ENCODE measurements around the gene SLC9C1.
A peak's percentile ranks its signal among the peaks of the same experiment; 100 is the strongest.

Gene SLC9C1

GRCh38 chr3:112129925-112130637, 163.9 kb downstream of the SLC9C1 start:
- no peak overlapping the region for H3K9ac ChIP-seq (ENCODE audit: low read length)
- H2AFZ ChIP-seq (ENCODE audit: low read depth, low read length) = no peak overlapping the region
- no peaks in the 10 kb centered on the region for H3K27me3 ChIP-seq (ENCODE audit: control insufficient read depth in 1 of 2, insufficient read depth in 1 of 2, low read length in 2 of 2)
- H3K4me2 ChIP-seq (ENCODE audit: low read length, poor library complexity, severe bottlenecking) = no peak overlapping the region
- H3K36me3 ChIP-seq (ENCODE audit: control insufficient read depth in 1 of 2, insufficient read depth in 2 of 2, low read depth in 1 of 2, low read length in 2 of 2) = peaks cover 0 to 7% of the 10 kb centered on the region in 2 experiments
- H3K18ac ChIP-seq (ENCODE audit: low read depth in 1 of 2, low read length in 2 of 2) = no peak overlapping the region
- H3K14ac ChIP-seq (ENCODE audit: low read length in 2 of 2) = no peak overlapping the region
- H3K27ac ChIP-seq (ENCODE audit: low read length, poor library complexity, severe bottlenecking) = no peak overlapping the region
- WGBS = 80% methylated on average over 3 of the region's 4 CpGs
- no peak overlapping the region for H3K4me3 ChIP-seq (ENCODE audit: insufficient read depth in 1 of 2, low read depth in 1 of 2, low read length in 2 of 2)
- no peaks in the 10 kb centered on the region for H3K9me3 ChIP-seq (ENCODE audit: control insufficient read depth, low read length)
- no peak overlapping the region for H4K8ac ChIP-seq (ENCODE audit: low read length)
- no peak for DNase-seq
- no peak overlapping the region for H3K4ac ChIP-seq (ENCODE audit: low read depth in 1 of 2, low read length in 2 of 2)
- no peak overlapping the region for H2BK5ac ChIP-seq (ENCODE audit: low read depth, low read length, poor library complexity, severe bottlenecking)
- H4K91ac ChIP-seq (ENCODE audit: low read length) = no peak overlapping the region
- no peak overlapping the region for H2BK120ac ChIP-seq (ENCODE audit: low read depth, low read length)
- H3K23ac ChIP-seq (ENCODE audit: low read length in 2 of 2) = no peak overlapping the region
- no peaks in the 10 kb centered on the region for H3K79me1 ChIP-seq (replicated peaks; ENCODE audit: low read length, poor library complexity, severe bottlenecking)
- peaks cover 2% of the 10 kb centered on the region for H3K4me1 ChIP-seq (ENCODE audit: control insufficient read depth, insufficient read depth, low read depth, low read length)
- H2BK12ac ChIP-seq (ENCODE audit: low read length in 2 of 2) = no peak overlapping the region
- no peak overlapping the region for H2BK15ac ChIP-seq (ENCODE audit: low read depth, poor library complexity, severe bottlenecking)
- no peak overlapping the region for H2AK5ac ChIP-seq (ENCODE audit: low read length, severe bottlenecking)

GRCh38 chr3:112128843-112129727, 164.9 kb downstream of the SLC9C1 start:
- peaks cover 2% of the 10 kb centered on the region for H3K4me1 ChIP-seq (ENCODE audit: control insufficient read depth, insufficient read depth, low read depth, low read length)
- H3K27ac ChIP-seq (ENCODE audit: low read length, poor library complexity, severe bottlenecking) = no peak overlapping the region
- H2AFZ ChIP-seq (ENCODE audit: low read depth, low read length) = no peak overlapping the region
- no peak overlapping the region for H2BK5ac ChIP-seq (ENCODE audit: low read depth, low read length, poor library complexity, severe bottlenecking)
- no peak overlapping the region for H3K23ac ChIP-seq (ENCODE audit: low read length in 2 of 2)
- no peak overlapping the region for H4K8ac ChIP-seq (ENCODE audit: low read length)
- H3K4me2 ChIP-seq (ENCODE audit: low read length, poor library complexity, severe bottlenecking) = no peak overlapping the region
- H2BK120ac ChIP-seq (ENCODE audit: low read depth, low read length) = no peak overlapping the region
- DNase-seq = peak; percentile 59
- H3K27me3 ChIP-seq (ENCODE audit: control insufficient read depth in 1 of 2, insufficient read depth in 1 of 2, low read length in 2 of 2) = no peaks in the 10 kb centered on the region
- 81% methylated on average over 5 of the region's 7 CpGs for WGBS
- H3K9ac ChIP-seq (ENCODE audit: low read length) = no peak overlapping the region
- no peaks in the 10 kb centered on the region for H3K79me1 ChIP-seq (replicated peaks; ENCODE audit: low read length, poor library complexity, severe bottlenecking)
- no peaks in the 10 kb centered on the region for H3K9me3 ChIP-seq (ENCODE audit: control insufficient read depth, low read length)
- no peak overlapping the region for H4K91ac ChIP-seq (ENCODE audit: low read length)
- H2AK5ac ChIP-seq (ENCODE audit: low read length, severe bottlenecking) = no peak overlapping the region
- H2BK15ac ChIP-seq (ENCODE audit: low read depth, poor library complexity, severe bottlenecking) = no peak overlapping the region
- no peak overlapping the region for H3K4ac ChIP-seq (ENCODE audit: low read depth in 1 of 2, low read length in 2 of 2)
- H3K14ac ChIP-seq (ENCODE audit: low read length in 2 of 2) = no peak overlapping the region
- peaks cover 0 to 7% of the 10 kb centered on the region in 2 experiments for H3K36me3 ChIP-seq (ENCODE audit: control insufficient read depth in 1 of 2, insufficient read depth in 2 of 2, low read depth in 1 of 2, low read length in 2 of 2)
- no peak overlapping the region for H3K4me3 ChIP-seq (ENCODE audit: insufficient read depth in 1 of 2, low read depth in 1 of 2, low read length in 2 of 2)
- H3K18ac ChIP-seq (ENCODE audit: low read depth in 1 of 2, low read length in 2 of 2) = no peak overlapping the region
- H2BK12ac ChIP-seq (ENCODE audit: low read length in 2 of 2) = no peak overlapping the region

- no peak overlapping the region for H3K4me2 ChIP-seq (ENCODE audit: low read length, poor library complexity, severe bottlenecking)
- no peak overlapping the region for H4K8ac ChIP-seq (ENCODE audit: low read length)
- H3K4me3 ChIP-seq (ENCODE audit: insufficient read depth in 1 of 2, low read depth in 1 of 2, low read length in 2 of 2) = peak overlapping the region in 1 of 2 experiments; percentile 52
- peaks cover 5% of the 10 kb centered on the region for H3K79me1 ChIP-seq (replicated peaks; ENCODE audit: low read length, poor library complexity, severe bottlenecking)
- no peak overlapping the region for H3K27ac ChIP-seq (ENCODE audit: low read length, poor library complexity, severe bottlenecking)
- DNase-seq = no peak
- H3K4me1 ChIP-seq (ENCODE audit: control insufficient read depth, insufficient read depth, low read depth, low read length) = peaks cover 2% of the 10 kb centered on the region
- no peaks in the 10 kb centered on the region for H3K27me3 ChIP-seq (ENCODE audit: control insufficient read depth in 1 of 2, insufficient read depth in 1 of 2, low read length in 2 of 2)
- no peak overlapping the region for H2AFZ ChIP-seq (ENCODE audit: low read depth, low read length)
- no peak overlapping the region for H2BK120ac ChIP-seq (ENCODE audit: low read depth, low read length)
- no peak overlapping the region for H4K91ac ChIP-seq (ENCODE audit: low read length)
- H2BK5ac ChIP-seq (ENCODE audit: low read depth, low read length, poor library complexity, severe bottlenecking) = no peak overlapping the region
- no peak overlapping the region for H3K4ac ChIP-seq (ENCODE audit: low read depth in 1 of 2, low read length in 2 of 2)
- no peak overlapping the region for H2BK15ac ChIP-seq (ENCODE audit: low read depth, poor library complexity, severe bottlenecking)
- no peaks in the 10 kb centered on the region for H3K9me3 ChIP-seq (ENCODE audit: control insufficient read depth, low read length)
- no peak overlapping the region for H3K18ac ChIP-seq (ENCODE audit: low read depth in 1 of 2, low read length in 2 of 2)
- H3K9ac ChIP-seq (ENCODE audit: low read length) = peak overlapping the region; percentile 63
- no peak overlapping the region for H3K23ac ChIP-seq (ENCODE audit: low read length in 2 of 2)
- no peak overlapping the region for H3K14ac ChIP-seq (ENCODE audit: low read length in 2 of 2)
- 94% methylated on average over 8 of the region's 10 CpGs for WGBS
- H2BK12ac ChIP-seq (ENCODE audit: low read length in 2 of 2) = no peak overlapping the region
- H2AK5ac ChIP-seq (ENCODE audit: low read length, severe bottlenecking) = no peak overlapping the region
- peaks cover 4 to 9% of the 10 kb centered on the region in 2 experiments for H3K36me3 ChIP-seq (ENCODE audit: control insufficient read depth in 1 of 2, insufficient read depth in 2 of 2, low read depth in 1 of 2, low read length in 2 of 2)
Measured at GRCh38 chr3:112127522-112128494, 166.2 kb downstream of the SLC9C1 start.
